HL-60 (cell line): Measurements from ENCODE around the gene FECH.
A peak's percentile ranks its signal among the peaks of the same experiment; 100 is the strongest.

Experiments used
- DNase-seq, 2 experiments: peaks; one replicate each; pipeline ENCODE4 v3.0.0-alpha.2; 2010 to 2020; ENCODE audit warnings: low read depth in 1 of 2, low spot score in 1 of 2
- H3K27ac ChIP-seq: fragments of 250-450 bp; sonication (Bioruptor Pico); replicated peaks from 2 replicates; pipeline ENCODE4 v1.5.1; 2020; ENCODE audit warnings: mild to moderate bottlenecking, moderate library complexity
- H3K27me3 ChIP-seq: fragments of 250-450 bp; sonication (Bioruptor Pico); 2 replicates; pipeline ENCODE4 v1.5.1; 2021; ENCODE audit warnings: mild to moderate bottlenecking, moderate library complexity; ENCODE audit not compliant: insufficient read depth, poor library complexity, severe bottlenecking
- H3K4me3 ChIP-seq: replicated peaks from 2 replicates; pipeline ENCODE4 v1.5.1; 2011; ENCODE audit warnings: mild to moderate bottlenecking, control low read depth, low read length; ENCODE audit not compliant: insufficient read depth
- GABPA ChIP-seq: IDR thresholded peaks from 2 replicates; pipeline ENCODE4 v1.6.1; 2012; ENCODE audit warnings: low read depth
- POLR2AphosphoS5 ChIP-seq: IDR thresholded peaks from 2 replicates; pipeline ENCODE4 v1.6.1; 2012; ENCODE audit warnings: low read depth
- REST ChIP-seq: IDR thresholded peaks from 2 replicates; pipeline ENCODE4 v1.6.1; 2012; ENCODE audit warnings: low read depth; ENCODE audit not compliant: insufficient replicate concordance
- SPI1 ChIP-seq: IDR thresholded peaks from 2 replicates; pipeline ENCODE4 v1.6.1; 2012; ENCODE audit warnings: low read depth, mild to moderate bottlenecking, borderline replicate concordance
- TF ChIP-seq, protein P1 (sequence below): IDR thresholded peaks from one replicate; pipeline ENCODE4 v1.5.1; 2011; ENCODE audit warnings: low read length, control low read depth, inconsistent platforms; ENCODE audit not compliant: insufficient read depth

Gene FECH

DNA sequence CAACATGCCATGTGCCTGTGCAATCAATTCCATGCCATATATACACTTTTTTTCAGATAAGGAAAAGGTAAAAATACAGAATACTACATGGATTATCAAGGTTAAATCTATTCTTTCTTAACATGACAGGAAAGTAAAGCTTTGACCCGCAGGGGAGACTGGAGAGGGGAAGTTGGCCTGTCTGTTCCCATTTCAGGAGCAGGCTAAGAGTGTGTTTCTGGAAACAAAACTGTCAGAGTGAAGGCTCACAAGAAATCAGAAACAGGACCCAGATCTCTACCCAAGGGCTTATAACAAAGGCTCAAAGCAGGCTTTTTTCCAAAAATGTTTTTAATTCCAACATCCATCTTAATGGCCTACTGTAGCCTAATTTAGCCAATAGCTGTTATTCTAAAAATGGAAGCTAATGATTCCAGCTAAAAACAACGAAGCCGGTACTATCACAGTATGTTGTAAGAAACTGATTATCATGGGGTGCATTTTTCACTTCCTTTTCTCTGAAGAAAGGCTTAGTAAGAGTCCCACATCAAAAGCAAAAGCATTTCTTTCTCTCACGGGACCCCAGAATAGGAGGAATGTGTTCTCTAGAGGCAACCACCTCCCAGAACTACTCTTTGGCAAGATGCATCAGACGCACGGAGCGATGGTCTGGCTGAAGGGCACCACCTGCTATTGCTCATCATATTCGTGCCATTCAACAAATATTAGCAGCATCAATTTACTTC, 41.4 kb downstream of the FECH start:
- peak in 1 of 2 experiments; percentile 58 for DNase-seq
- TF ChIP-seq, protein P1, sequence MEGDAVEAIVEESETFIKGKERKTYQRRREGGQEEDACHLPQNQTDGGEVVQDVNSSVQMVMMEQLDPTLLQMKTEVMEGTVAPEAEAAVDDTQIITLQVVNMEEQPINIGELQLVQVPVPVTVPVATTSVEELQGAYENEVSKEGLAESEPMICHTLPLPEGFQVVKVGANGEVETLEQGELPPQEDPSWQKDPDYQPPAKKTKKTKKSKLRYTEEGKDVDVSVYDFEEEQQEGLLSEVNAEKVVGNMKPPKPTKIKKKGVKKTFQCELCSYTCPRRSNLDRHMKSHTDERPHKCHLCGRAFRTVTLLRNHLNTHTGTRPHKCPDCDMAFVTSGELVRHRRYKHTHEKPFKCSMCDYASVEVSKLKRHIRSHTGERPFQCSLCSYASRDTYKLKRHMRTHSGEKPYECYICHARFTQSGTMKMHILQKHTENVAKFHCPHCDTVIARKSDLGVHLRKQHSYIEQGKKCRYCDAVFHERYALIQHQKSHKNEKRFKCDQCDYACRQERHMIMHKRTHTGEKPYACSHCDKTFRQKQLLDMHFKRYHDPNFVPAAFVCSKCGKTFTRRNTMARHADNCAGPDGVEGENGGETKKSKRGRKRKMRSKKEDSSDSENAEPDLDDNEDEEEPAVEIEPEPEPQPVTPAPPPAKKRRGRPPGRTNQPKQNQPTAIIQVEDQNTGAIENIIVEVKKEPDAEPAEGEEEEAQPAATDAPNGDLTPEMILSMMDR = no peak
- TF ChIP-seq SPI1 = peak; percentile 45; the same call in 1 of the 2 replicates
- Histone ChIP-seq H3K4me3 (no peak overlapping the region), H3K27me3 (no peaks in the 10 kb centered on the region), H3K27ac (no peak overlapping the region)

GRCh38 chr18:57543560-57543959, 42.9 kb downstream of the FECH start:
- TF ChIP-seq REST (no peak), GABPA (no peak), POLR2AphosphoS5 (no peak), SPI1 (no peak)
- TF ChIP-seq, protein P1 = no peak
- DNase-seq = no peak
- H3K27ac ChIP-seq = no peak overlapping the region
- H3K4me3 ChIP-seq = no peak overlapping the region
- no peaks in the 10 kb centered on the region for H3K27me3 ChIP-seq

DNA sequence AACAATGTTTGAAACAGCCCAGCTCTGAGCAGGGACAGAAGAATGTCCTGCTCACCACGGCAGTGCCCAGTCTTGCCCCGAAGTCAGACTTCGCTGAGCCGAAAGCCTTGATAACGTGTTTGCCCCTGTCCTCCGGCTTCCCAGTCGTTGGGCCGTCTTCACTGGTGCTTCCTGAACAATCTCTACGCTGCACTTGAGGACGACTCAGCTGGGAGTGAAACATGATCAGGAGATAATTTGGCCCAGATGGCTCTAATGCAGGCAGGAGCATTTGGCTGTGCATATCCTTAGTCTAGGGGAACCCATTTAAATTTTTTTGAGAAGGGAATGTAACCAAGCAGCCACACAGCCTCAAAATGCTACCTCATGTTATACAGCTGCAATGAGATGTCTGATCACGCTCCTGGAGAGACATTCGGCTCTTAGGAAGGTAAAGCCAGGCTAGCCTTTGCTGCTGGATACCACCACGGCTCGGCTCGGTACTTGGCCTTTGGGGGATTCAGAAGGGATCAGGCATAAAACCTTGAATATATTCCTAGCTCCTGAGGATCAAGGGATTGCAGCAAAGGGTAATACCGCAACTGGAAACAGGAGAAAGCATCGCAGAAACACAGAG, 43.6 kb downstream of the FECH start:
- H3K27me3 ChIP-seq = no peaks in the 10 kb centered on the region
- no peak overlapping the region for H3K27ac ChIP-seq
- TF ChIP-seq, protein P1 = no peak
- TF ChIP-seq GABPA (no peak), REST (no peak), POLR2AphosphoS5 (no peak), SPI1 (no peak)
- no peak for DNase-seq
- no peak overlapping the region for H3K4me3 ChIP-seq
